ENCODE measurements around the gene TSSK6.

The TSSK6 gene

GRCh38 chr19:19502808-19503602 is 12.3 kb downstream of the TSSK6 start:
- DNase-seq, result peak; percentile 15

- no peak for DNase-seq
Measured at GRCh38 chr19:19502281-19502680, 13.1 kb downstream of the TSSK6 start.

GRCh38 chr19:19501798-19502197 is 13.6 kb downstream of the TSSK6 start:
- DNase-seq, result no peak

- DNase-seq, result no peak
Measured at GRCh38 chr19:19500975-19501644, 14.2 kb downstream of the TSSK6 start.

GRCh38 chr19:19499272-19499995 is 15.9 kb downstream of the TSSK6 start:
- DNase-seq, result no peak

GRCh38 chr19:19498255-19498991 is 16.9 kb downstream of the TSSK6 start:
- DNase-seq, result no peak

- no peak for DNase-seq
Measured at GRCh38 chr19:19495614-19496603, 19.4 kb downstream of the TSSK6 start.

GRCh38 chr19:19493841-19494546 is 21.4 kb downstream of the TSSK6 start:
- no peak for DNase-seq

- no peak for DNase-seq
Measured at GRCh38 chr19:19492026-19492610, 23.2 kb downstream of the TSSK6 start.

- DNase-seq, result no peak
Measured at GRCh38 chr19:19491321-19492025, 23.9 kb downstream of the TSSK6 start.

- peak; percentile 77 for DNase-seq
Measured at GRCh38 chr19:19490214-19490968, 25.0 kb downstream of the TSSK6 start.

- no peak for DNase-seq
Measured at GRCh38 chr19:19489804-19490204, 25.5 kb downstream of the TSSK6 start.

- peak; percentile 85 for DNase-seq
Measured at GRCh38 chr19:19488875-19489690, 26.3 kb downstream of the TSSK6 start.

- DNase-seq, result no peak
Measured at GRCh38 chr19:19487950-19488874, 27.1 kb downstream of the TSSK6 start.

- peak; percentile 20 for DNase-seq
Measured at GRCh38 chr19:19487077-19487949, 28.0 kb downstream of the TSSK6 start.
